Measurements from ENCODE around the gene PLOD2. TPM values are rescaled to one million over a fixed set of nuclear protein-coding genes. Genes with fewer than 3 reads are reported as not detected.

PLOD2 gene
- total RNA-seq, 1 donor from 2014 or later, result 54.9 TPM

DNA sequence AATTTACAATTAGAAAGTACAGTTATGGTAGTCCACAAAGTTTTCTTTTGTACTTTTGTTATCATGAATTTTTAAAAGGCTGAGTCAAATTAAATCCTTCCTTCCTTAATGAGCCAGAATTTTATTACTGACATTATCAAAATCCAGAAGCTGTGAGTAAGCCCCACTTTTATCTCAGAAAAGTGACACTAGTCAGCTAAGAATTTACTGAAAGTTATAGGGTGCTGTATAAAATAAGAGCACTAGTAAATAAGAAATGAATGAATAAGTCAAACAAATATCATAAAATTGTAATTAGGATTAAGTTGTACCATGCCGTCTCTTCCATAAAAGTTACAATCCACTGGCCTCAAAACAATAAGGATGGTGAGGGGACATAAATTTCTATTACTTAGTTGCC, 15.3 kb downstream of the PLOD2 start:
- no peak for DNase-seq (ENCODE audit: low spot score, unreplicated experiment)
- no peaks in the 10 kb centered on the region for H3K27me3 Mint-ChIP-seq
- TF ChIP-seq, protein P1, sequence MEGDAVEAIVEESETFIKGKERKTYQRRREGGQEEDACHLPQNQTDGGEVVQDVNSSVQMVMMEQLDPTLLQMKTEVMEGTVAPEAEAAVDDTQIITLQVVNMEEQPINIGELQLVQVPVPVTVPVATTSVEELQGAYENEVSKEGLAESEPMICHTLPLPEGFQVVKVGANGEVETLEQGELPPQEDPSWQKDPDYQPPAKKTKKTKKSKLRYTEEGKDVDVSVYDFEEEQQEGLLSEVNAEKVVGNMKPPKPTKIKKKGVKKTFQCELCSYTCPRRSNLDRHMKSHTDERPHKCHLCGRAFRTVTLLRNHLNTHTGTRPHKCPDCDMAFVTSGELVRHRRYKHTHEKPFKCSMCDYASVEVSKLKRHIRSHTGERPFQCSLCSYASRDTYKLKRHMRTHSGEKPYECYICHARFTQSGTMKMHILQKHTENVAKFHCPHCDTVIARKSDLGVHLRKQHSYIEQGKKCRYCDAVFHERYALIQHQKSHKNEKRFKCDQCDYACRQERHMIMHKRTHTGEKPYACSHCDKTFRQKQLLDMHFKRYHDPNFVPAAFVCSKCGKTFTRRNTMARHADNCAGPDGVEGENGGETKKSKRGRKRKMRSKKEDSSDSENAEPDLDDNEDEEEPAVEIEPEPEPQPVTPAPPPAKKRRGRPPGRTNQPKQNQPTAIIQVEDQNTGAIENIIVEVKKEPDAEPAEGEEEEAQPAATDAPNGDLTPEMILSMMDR (IDR thresholded peaks at IDR 0.05; ENCODE audit: unreplicated experiment), result no peak
- H3K9me3 Mint-ChIP-seq (ENCODE audit: low read depth), result no peaks in the 10 kb centered on the region
- H3K4me3 Mint-ChIP-seq (ENCODE audit: low read depth), result no peak overlapping the region
- peaks cover 11% of the 10 kb centered on the region for H3K4me1 Mint-ChIP-seq (ENCODE audit: low read depth)
- H3K36me3 Mint-ChIP-seq (ENCODE audit: insufficient read depth), result peaks cover 5% of the 10 kb centered on the region
- H3K27ac Mint-ChIP-seq, result no peak overlapping the region

DNA sequence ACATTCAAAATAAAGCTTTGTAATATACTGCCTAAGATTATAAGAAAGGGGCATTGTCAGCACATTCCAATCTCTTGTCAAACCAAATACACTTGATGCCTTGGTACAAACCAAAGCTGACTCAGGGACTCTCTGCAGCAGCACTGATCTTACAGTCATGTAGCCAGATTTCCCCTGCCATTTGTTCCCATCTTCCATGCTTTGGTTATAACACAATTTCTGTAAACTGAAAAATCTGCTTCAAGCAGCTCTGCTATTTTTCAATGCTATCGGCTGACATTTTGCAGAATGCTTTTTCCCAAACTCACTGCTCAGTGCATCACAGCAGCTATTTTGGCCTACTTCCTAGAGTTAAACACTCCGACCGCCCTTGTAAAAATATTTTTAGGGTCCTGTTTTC, 18.2 kb downstream of the PLOD2 start:
- TF ChIP-seq, protein P1 (IDR thresholded peaks at IDR 0.05; ENCODE audit: unreplicated experiment), result no peak
- Mint-ChIP-seq H3K9me3 (ENCODE audit: low read depth) (no peaks in the 10 kb centered on the region), H3K27me3 (no peaks in the 10 kb centered on the region), H3K4me1 (ENCODE audit: low read depth) (peaks cover 6% of the 10 kb centered on the region), H3K4me3 (ENCODE audit: low read depth) (no peak overlapping the region), H3K36me3 (ENCODE audit: insufficient read depth) (peaks cover 2% of the 10 kb centered on the region), H3K27ac (no peak overlapping the region)
- DNase-seq (ENCODE audit: low spot score, unreplicated experiment), result no peak

DNA sequence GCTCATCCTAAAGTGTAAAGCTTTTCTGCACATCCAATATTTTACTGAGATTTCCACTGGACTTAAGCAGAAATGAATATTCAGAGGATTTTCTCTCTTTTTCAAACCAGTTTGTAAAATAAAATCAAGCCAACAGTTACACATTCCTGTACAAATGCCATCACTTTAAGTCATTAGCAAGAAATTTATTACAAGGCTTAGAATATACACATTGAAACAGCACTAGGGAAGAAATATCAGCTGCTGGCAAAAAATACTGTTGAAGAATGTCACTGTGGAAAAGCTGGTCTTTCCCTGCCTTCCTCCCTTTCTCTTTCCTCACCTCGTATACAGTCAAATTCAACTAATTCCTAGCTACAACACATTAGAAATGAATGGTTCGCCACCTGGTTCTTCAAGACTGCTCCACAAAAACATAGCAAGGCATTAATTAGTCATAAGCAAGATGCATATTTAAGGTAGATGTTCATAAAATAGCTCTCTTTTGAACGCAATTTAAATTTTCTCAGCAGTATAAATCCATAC, 21.3 kb downstream of the PLOD2 start:
- no peak overlapping the region for H3K4me3 Mint-ChIP-seq (ENCODE audit: low read depth)
- TF ChIP-seq, protein P1 (IDR thresholded peaks at IDR 0.05; ENCODE audit: unreplicated experiment), result no peak
- H3K9me3 Mint-ChIP-seq (ENCODE audit: low read depth), result no peaks in the 10 kb centered on the region
- H3K27ac Mint-ChIP-seq, result no peak overlapping the region
- H3K27me3 Mint-ChIP-seq, result no peaks in the 10 kb centered on the region
- no peak for DNase-seq (ENCODE audit: low spot score, unreplicated experiment)
- H3K36me3 Mint-ChIP-seq (ENCODE audit: insufficient read depth), result no peaks in the 10 kb centered on the region
- peaks cover 6% of the 10 kb centered on the region for H3K4me1 Mint-ChIP-seq (ENCODE audit: low read depth)

DNA sequence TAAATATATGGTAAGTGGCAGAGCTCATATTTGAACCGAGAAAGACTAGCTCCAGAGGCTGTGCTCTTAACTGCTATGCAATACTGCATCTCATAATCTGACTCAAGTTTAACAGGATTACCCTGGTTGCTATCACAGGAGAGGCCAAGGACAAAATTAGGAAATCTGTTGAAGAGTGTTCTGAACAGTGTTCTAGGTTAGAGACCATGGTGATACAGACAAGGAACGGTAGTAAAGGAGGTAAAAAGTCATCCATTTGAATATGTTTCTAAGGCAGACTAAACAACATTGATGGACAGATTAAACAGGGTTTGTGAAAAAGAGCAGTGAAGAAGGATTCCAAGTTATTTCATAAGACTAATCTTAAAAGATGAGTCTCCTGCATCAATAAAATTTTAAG, 22.1 kb downstream of the PLOD2 start:
- Mint-ChIP-seq H3K27me3 (no peaks in the 10 kb centered on the region), H3K27ac (no peak overlapping the region), H3K4me1 (ENCODE audit: low read depth) (peaks cover 10% of the 10 kb centered on the region), H3K4me3 (ENCODE audit: low read depth) (no peak overlapping the region), H3K9me3 (ENCODE audit: low read depth) (no peaks in the 10 kb centered on the region), H3K36me3 (ENCODE audit: insufficient read depth) (no peaks in the 10 kb centered on the region)
- DNase-seq (ENCODE audit: low spot score, unreplicated experiment), result no peak
- TF ChIP-seq, protein P1 (IDR thresholded peaks at IDR 0.05; ENCODE audit: unreplicated experiment), result no peak

DNA sequence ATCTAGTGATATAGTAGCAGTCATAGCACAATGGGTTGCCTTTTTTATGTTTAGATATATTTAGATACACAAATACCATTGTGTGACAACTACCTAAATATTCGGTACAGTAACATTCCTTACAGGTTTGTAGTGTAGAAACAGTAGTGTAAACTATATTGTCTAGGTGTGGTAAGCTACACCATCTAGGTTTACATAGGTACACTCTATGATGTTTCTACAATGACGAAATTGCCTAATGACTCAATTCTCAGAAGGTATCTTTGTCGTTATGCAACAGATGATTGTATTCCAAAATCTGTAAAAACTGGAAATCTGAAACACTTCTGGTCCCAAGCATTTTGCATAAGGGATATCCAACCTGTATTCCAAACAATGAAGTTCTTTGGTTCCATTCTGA, 24.3 kb downstream of the PLOD2 start:
- Mint-ChIP-seq H3K27me3 (no peaks in the 10 kb centered on the region), H3K27ac (no peak overlapping the region), H3K9me3 (ENCODE audit: low read depth) (peaks cover 4% of the 10 kb centered on the region), H3K36me3 (ENCODE audit: insufficient read depth) (peaks cover 1% of the 10 kb centered on the region), H3K4me3 (ENCODE audit: low read depth) (no peak overlapping the region), H3K4me1 (ENCODE audit: low read depth) (peaks cover 6% of the 10 kb centered on the region)
- TF ChIP-seq, protein P1 (IDR thresholded peaks at IDR 0.05; ENCODE audit: unreplicated experiment), result no peak
- no peak for DNase-seq (ENCODE audit: low spot score, unreplicated experiment)
